D721Med (cell line): Measurements from ENCODE around the gene TES.

Source experiments
- DNase-seq: peaks from one replicate; pipeline ENCODE4 v3.0.0; 2011; ENCODE audit warnings: low spot score; ENCODE audit not compliant: insufficient read length
- FAIRE-seq: peaks from 2 replicates; lab custom pipeline; 2011; peaks lifted over from hg19 to GRCh38; lab: Jason Lieb, UNC
- TF ChIP-seq, protein P1 (sequence below): IDR thresholded peaks from 2 replicates; pipeline ENCODE4 v1.5.1; 2012; ENCODE audit warnings: mild to moderate bottlenecking, control low read depth; ENCODE audit not compliant: insufficient read depth; ENCODE audit errors: missing control alignments

Gene TES

DNA sequence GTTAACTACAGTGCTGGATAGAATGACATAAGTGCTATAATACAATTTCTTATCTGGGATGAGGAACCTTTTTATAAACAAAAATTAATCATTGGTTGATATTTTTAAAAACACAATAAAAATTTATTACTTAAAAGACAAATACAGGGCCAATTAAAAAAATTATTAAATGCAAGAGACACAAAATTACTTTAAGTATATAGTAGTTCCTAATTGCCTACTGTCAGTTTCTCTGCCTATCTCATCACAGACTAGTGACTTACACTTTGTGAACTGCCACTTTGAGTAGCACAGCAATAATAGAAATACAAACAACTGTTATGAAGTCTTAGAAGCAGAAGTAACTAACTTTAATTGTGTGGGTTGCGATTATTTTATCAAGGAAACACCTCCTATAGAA lies 8.4 kb downstream of the TES start:
- TF ChIP-seq, protein P1, sequence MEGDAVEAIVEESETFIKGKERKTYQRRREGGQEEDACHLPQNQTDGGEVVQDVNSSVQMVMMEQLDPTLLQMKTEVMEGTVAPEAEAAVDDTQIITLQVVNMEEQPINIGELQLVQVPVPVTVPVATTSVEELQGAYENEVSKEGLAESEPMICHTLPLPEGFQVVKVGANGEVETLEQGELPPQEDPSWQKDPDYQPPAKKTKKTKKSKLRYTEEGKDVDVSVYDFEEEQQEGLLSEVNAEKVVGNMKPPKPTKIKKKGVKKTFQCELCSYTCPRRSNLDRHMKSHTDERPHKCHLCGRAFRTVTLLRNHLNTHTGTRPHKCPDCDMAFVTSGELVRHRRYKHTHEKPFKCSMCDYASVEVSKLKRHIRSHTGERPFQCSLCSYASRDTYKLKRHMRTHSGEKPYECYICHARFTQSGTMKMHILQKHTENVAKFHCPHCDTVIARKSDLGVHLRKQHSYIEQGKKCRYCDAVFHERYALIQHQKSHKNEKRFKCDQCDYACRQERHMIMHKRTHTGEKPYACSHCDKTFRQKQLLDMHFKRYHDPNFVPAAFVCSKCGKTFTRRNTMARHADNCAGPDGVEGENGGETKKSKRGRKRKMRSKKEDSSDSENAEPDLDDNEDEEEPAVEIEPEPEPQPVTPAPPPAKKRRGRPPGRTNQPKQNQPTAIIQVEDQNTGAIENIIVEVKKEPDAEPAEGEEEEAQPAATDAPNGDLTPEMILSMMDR, result no peak
- DNase-seq (no peak), FAIRE-seq (no peak)

DNA sequence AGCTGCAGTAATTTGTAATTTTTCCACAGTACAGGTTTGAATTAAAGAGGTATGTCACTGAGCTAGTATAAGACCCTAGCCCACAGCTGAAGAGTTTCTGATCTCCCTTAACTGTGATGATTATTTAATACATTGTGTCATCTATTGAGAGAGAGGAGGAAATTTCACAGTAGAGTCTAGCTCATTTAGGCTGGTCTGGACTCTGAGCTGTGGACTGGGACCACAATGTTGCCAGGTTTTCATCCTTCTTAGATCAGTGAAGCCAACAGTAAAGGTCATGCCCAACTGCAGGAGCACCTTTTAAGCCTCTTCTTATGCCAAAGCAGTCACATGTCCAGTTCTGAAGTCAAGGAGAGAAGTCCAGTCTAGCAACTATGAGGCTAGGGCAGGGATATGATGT lies 8.9 kb downstream of the TES start:
- DNase-seq (no peak), FAIRE-seq (no peak)
- TF ChIP-seq, protein P1, result no peak

DNA sequence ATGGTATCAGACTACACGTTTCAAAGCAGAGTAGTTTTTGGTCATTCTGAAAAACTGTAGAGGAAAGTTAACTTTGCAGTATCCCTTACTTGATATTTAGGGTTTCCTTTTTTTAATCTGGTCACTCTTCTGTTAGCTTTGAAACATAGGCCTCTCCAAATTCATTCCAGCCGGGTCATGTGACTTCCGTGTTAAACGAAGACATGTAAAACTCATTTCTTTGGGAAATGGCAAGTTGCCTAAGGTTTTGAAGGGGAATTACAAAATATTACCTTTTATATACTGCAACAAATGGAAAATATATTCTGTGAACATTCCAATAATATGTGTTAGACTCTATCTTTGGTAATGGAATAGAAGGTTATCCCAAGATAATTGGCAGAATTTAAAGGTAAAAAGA lies 9.5 kb downstream of the TES start:
- no peak for FAIRE-seq
- TF ChIP-seq, protein P1, result no peak

DNA sequence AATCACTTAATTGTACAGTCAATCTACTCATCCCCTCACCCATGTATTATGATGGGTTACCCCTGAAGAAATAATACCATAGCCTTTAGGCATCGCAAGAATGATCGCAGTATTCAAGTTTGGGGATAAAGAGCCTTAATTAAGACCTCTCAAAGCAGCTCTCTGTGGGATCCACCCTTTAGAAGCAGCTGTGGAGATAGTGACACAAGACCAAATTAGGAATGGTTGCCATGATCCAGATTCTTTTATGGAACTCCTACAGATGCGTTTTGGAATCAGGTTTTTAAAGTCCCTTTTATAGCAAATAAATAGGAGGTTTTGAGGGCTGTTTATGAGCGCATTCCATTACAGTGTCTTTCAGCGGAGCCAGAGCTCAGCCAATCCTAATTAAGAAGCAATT lies 12.2 kb downstream of the TES start:
- FAIRE-seq (no peak), DNase-seq (no peak)
- TF ChIP-seq, protein P1, result no peak

More for the DNA sequence above, 9.5 kb downstream of the TES start:
- no peak for DNase-seq

DNA sequence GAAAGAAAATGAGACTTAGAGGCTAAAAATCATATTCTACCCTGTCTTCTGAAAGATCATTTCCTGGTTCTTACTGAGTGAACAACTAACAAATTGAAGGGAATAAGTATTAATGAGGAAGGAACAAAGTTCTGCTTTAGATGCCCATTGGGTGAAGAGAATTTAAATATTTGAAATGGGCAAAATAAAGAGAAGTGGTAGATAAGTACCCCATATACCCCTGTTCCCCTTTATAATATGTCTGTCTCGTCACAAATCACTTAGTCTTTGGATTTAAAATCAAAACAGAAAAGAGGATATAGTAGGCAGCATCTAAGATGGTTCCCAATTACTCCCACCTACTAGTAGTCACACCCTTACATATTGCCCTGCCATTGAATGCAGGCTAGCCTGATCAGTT lies 13.2 kb downstream of the TES start:
- TF ChIP-seq, protein P1, result no peak
- no peak for FAIRE-seq

DNA sequence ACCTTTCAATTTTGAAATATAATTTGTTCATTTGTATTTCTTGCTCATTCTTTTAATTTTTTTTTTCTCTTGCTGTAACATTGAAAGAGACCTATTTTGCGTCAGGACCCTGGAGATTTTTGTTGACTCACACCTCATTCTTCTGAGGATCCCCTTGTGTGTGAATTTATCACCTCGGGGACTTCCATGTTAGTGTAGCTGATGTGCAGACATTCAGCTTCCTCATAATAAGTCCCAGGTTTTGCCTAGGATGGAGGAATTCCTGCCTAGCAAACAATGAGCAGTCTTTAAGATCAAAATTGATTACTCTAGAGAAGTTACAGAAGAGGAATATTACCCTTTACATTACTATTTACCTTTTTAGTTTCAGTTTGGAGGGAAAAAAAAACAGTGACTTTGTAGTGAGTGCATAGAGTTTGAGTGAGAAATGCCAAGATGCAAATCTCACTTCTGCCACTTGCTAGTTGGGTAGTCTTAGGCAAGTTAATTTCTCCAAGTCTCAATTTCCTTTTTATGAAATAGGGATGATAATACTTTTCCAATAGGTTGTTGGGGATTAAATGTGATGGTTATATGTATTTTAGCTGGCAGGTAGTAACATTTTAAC lies 14.3 kb downstream of the TES start:
- TF ChIP-seq, protein P1, result no peak
- FAIRE-seq, result no peak
- no peak for DNase-seq

More for the DNA sequence above, 13.2 kb downstream of the TES start:
- no peak for DNase-seq

DNA sequence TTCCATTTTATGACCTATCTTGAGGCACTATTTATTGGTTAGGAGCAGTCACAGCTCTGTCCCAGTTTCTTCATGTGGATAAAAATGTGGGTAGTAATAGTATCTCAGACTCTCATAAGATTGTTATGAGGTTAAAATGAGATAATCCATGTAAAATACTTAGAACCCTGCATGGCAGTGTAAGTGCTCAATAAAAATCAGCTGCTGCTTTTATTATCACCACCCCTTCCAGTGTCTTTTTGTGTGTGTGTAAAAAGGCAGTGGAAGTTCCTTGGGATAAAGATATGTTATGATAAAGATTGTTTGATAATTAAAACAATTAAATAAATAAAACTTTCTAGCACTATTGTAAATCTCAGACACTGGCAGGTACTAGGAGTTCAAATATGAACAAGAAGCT lies 15.5 kb downstream of the TES start:
- FAIRE-seq, result no peak

More for the DNA sequence above, 15.5 kb downstream of the TES start:
- no peak for DNase-seq
- TF ChIP-seq, protein P1, result no peak
